ENCODE results near the gene IKZF3.

IKZF3 gene

DNA sequence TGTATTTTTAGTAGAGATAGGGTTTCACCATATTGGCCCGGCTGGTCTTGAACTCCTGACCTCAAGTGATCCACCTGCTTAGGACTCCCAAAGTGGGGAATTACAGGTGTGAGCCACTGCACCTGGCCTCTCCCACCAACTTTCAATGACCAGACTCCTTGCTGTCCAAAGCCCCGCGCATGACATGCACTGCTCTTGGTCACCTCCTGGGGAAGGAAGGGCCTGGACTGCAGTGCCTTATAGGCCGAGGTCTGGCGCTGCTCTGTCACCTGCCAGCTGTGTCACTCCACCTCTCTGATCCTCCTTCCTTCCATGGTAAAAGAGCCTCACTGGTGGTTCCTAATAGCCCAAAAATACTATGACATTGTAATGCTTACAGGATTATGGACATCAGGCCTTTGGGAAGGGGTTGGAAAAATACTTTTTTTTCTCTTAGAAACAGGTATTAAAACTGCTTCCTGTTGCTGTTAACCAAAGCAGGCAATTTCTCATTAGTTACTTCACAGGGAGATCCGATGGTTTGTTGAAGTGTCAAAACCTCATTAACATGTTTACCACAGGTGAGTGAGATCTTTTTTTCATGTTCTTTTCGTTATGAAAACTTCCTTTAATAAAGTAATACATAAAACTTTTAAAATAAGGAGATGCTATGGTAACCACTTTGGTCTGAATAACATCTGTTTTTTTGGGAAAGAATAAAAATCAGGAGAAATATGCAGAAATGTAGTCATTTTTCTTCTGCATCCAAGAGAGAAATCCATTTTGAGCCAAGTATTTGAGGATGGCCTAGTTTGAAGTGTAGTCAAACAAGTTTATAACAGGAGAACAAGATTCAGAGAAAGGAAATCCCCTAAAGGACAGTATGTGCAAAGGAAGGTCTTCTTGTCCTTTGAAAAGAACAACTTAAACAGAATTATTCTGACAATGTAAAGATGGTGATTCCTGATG lies 90.9 kb downstream of the IKZF3 start:
- Histone ChIP-seq H3K27ac (ENCODE audit: low read depth, low read length) (peak overlapping the region; percentile 95), H3K9ac (ENCODE audit: low read length) (peak overlapping the region; percentile 67), H3F3A (ENCODE audit: insufficient read depth) (peaks cover 92% of the 10 kb centered on the region), H3K4me2 (ENCODE audit: low read depth, low read length, poor library complexity, severe bottlenecking) (peak overlapping the region; percentile 97), H3K36me3 (ENCODE audit: low read length) (peaks cover 30% of the 10 kb centered on the region), H3K4me3 (ENCODE audit: insufficient read depth, low read length, poor library complexity, severe bottlenecking) (peak overlapping the region; percentile 37), H3K79me2 (ENCODE audit: insufficient read depth, low read length) (peaks cover 99% of the 10 kb centered on the region), H3K9me3 (ENCODE audit: insufficient read depth, low read length) (no peaks in the 10 kb centered on the region), H4K20me1 (ENCODE audit: low read depth, low read length) (no peaks in the 10 kb centered on the region), H2AFZ (ENCODE audit: low read depth, low read length, severe bottlenecking) (no peak overlapping the region), H3K27me3 (ENCODE audit: low read length) (no peaks in the 10 kb centered on the region), H3K9me2 (replicated peaks; ENCODE audit: insufficient read depth, low read length) (no peaks in the 10 kb centered on the region)
- no peak for TF ChIP-seq CTCF (IDR thresholded peaks at IDR 0.05; ENCODE audit: insufficient read depth, low read length, poor library complexity, severe bottlenecking)
- no peak for TF ChIP-seq EZH2phosphoT487 (conservative IDR thresholded peaks at IDR 0.05; ENCODE audit: low read length)

GRCh38 chr17:39772415-39772814 lies 91.7 kb downstream of the IKZF3 start:
- Histone ChIP-seq H2AFZ (ENCODE audit: low read depth, low read length, severe bottlenecking) (no peak overlapping the region), H4K20me1 (ENCODE audit: low read depth, low read length) (no peaks in the 10 kb centered on the region), H3K9me3 (ENCODE audit: insufficient read depth, low read length) (no peaks in the 10 kb centered on the region), H3F3A (ENCODE audit: insufficient read depth) (peaks cover 84% of the 10 kb centered on the region), H3K9me2 (replicated peaks; ENCODE audit: insufficient read depth, low read length) (no peaks in the 10 kb centered on the region), H3K9ac (ENCODE audit: low read length) (peak overlapping the region; percentile 67), H3K27ac (ENCODE audit: low read depth, low read length) (peak overlapping the region; percentile 95), H3K4me2 (ENCODE audit: low read depth, low read length, poor library complexity, severe bottlenecking) (peak overlapping the region; percentile 97), H3K79me2 (ENCODE audit: insufficient read depth, low read length) (peaks cover 99% of the 10 kb centered on the region), H3K4me3 (ENCODE audit: insufficient read depth, low read length, poor library complexity, severe bottlenecking) (no peak overlapping the region), H3K27me3 (ENCODE audit: low read length) (no peaks in the 10 kb centered on the region), H3K36me3 (ENCODE audit: low read length) (peaks cover 32% of the 10 kb centered on the region)
- TF ChIP-seq CTCF (IDR thresholded peaks at IDR 0.05; ENCODE audit: insufficient read depth, low read length, poor library complexity, severe bottlenecking) (no peak), EZH2phosphoT487 (conservative IDR thresholded peaks at IDR 0.05; ENCODE audit: low read length) (no peak)

DNA sequence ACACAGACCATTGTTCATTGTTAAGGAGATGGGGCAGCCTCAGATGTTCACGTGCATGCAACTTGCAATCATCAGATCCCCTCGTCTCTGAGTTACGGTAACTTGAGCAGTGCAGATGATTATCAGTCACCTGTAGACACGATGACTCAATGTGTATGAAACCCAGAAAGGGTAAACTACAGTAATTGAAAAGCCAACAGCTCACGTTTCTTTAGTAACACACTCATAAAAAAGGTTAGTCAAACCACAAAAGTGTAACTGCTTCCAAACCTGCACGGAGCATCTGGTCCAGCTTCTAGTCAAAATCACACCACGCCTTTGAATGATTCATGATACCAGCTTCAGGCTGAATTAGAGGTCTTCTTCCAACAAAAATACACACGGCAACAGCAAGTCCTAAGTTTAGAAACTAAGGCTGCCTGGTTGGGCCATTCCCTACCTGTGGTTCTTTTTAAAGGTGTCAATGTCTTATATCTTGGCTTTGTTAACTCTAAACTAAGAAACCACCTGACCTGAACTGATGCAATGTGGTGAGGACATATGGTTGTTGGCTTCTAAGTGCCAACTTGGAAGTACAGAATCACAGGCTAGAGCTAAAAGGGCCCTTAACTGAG lies 94.0 kb downstream of the IKZF3 start:
- TF ChIP-seq EZH2phosphoT487 (conservative IDR thresholded peaks at IDR 0.05; ENCODE audit: low read length) (no peak), CTCF (IDR thresholded peaks at IDR 0.05; ENCODE audit: insufficient read depth, low read length, poor library complexity, severe bottlenecking) (no peak)
- H3K4me2 ChIP-seq (ENCODE audit: low read depth, low read length, poor library complexity, severe bottlenecking): peak overlapping the region; percentile 97
- H3K4me3 ChIP-seq (ENCODE audit: insufficient read depth, low read length, poor library complexity, severe bottlenecking): no peak overlapping the region
- no peaks in the 10 kb centered on the region for H3K9me3 ChIP-seq (ENCODE audit: insufficient read depth, low read length)
- no peak overlapping the region for H2AFZ ChIP-seq (ENCODE audit: low read depth, low read length, severe bottlenecking)
- H3K79me2 ChIP-seq (ENCODE audit: insufficient read depth, low read length): peaks cover 99% of the 10 kb centered on the region
- no peaks in the 10 kb centered on the region for H3K27me3 ChIP-seq (ENCODE audit: low read length)
- H3K36me3 ChIP-seq (ENCODE audit: low read length): peaks cover 41% of the 10 kb centered on the region
- H3K9ac ChIP-seq (ENCODE audit: low read length): peak overlapping the region; percentile 67
- no peaks in the 10 kb centered on the region for H3K9me2 ChIP-seq (replicated peaks; ENCODE audit: insufficient read depth, low read length)
- peak overlapping the region; percentile 95 for H3K27ac ChIP-seq (ENCODE audit: low read depth, low read length)
- H4K20me1 ChIP-seq (ENCODE audit: low read depth, low read length): no peaks in the 10 kb centered on the region
- peaks cover 72% of the 10 kb centered on the region for H3F3A ChIP-seq (ENCODE audit: insufficient read depth)

Data from SU-DHL-6 (cell line).